Liver (tissue), 3 donors: ENCODE measurements around the gene FGL2.
"Not testable (repeated sequence)": the region's sequence is repeated elsewhere in the genome, so short reads cannot be mapped to it uniquely, and the experiment has no call there.

Source experiments
- FOXA1 ChIP-seq: IDR thresholded peaks from 2 replicates; pipeline ENCODE4 v1.6.1; 2016; ENCODE audit warnings: antibody characterized with exemption
- GABPA ChIP-seq, 2 donors: IDR thresholded peaks in 1 of 2; conservative IDR thresholded peaks in 1 of 2; 2 replicates each; pipeline ENCODE4 v1.6.1; 2016; ENCODE audit warnings: antibody characterized with exemption in 2 of 2, mild to moderate bottlenecking in 1 of 2, moderate library complexity in 1 of 2
- HNF4G ChIP-seq: IDR thresholded peaks from 2 replicates; pipeline ENCODE4 v1.6.1; 2016; ENCODE audit warnings: antibody characterized with exemption
- RAD21 ChIP-seq, 2 donors: IDR thresholded peaks; 2 replicates each; pipeline ENCODE4 v1.6.1; 2016; ENCODE audit warnings: antibody characterized with exemption in 2 of 2, mild to moderate bottlenecking in 2 of 2
- RXRA ChIP-seq, 2 donors: IDR thresholded peaks; 2 replicates each; pipeline ENCODE4 v1.6.1; 2017 to 2018; ENCODE audit warnings: antibody characterized with exemption in 2 of 2, mild to moderate bottlenecking in 1 of 2
- TF ChIP-seq, protein P1 (sequence below): fragments of 150-350 bp; IDR thresholded peaks from 2 replicates; pipeline ENCODE4 v1.5.1; 2017; ENCODE audit warnings: improper control_type of control experiment, low read depth, low read length; ENCODE audit not compliant: missing input control
- TF ChIP-seq, protein P2 (sequence below): IDR thresholded peaks from 2 replicates; pipeline ENCODE4 v1.6.1; 2016; ENCODE audit warnings: antibody characterized with exemption
- TF ChIP-seq, protein P3 (sequence below): IDR thresholded peaks from 2 replicates; pipeline ENCODE4 v1.6.1; 2016; ENCODE audit warnings: antibody characterized with exemption, mild to moderate bottlenecking
- TF ChIP-seq, protein P4 (sequence below): IDR thresholded peaks from 2 replicates; pipeline ENCODE4 v1.6.1; 2016; ENCODE audit warnings: antibody characterized with exemption
- donor health status: healthy.
- donor health status: healthy.

DNA sequence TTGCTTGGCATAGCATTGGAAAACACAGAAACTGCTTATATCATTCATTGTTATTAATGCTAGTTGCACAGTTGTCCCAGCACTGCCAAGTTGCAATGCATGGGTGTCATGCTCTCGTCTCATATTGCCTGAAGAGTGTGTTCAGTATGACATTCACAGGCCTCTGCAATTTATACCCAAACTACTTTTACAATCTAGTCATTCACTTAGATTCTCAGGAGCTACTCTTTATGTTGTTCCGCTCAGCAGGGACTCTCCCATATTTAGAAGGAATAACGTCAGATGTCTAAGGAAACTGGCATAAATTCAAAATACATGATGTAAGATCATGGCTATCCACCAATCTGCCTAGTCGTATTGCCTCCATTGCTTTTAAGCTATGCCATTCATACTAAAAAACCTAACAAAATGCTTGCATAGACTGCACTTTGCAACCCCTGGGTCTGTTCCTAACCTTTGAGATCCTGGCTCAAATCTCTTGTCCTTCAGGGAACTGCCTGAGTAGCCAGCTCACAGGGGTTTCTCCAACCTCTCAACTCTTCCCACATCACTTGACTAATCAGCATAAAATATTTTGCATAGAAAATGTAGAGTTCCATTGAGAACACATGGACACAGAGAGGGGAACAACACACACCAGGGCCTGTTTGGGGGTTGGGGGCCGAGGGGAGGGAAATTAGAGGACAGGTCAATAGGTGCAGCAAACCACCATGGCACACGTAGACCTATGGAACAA is 27.0 kb downstream of the FGL2 start:
- TF ChIP-seq, protein P1, sequence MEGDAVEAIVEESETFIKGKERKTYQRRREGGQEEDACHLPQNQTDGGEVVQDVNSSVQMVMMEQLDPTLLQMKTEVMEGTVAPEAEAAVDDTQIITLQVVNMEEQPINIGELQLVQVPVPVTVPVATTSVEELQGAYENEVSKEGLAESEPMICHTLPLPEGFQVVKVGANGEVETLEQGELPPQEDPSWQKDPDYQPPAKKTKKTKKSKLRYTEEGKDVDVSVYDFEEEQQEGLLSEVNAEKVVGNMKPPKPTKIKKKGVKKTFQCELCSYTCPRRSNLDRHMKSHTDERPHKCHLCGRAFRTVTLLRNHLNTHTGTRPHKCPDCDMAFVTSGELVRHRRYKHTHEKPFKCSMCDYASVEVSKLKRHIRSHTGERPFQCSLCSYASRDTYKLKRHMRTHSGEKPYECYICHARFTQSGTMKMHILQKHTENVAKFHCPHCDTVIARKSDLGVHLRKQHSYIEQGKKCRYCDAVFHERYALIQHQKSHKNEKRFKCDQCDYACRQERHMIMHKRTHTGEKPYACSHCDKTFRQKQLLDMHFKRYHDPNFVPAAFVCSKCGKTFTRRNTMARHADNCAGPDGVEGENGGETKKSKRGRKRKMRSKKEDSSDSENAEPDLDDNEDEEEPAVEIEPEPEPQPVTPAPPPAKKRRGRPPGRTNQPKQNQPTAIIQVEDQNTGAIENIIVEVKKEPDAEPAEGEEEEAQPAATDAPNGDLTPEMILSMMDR, result not testable (repeated sequence)
- TF ChIP-seq, protein P2, sequence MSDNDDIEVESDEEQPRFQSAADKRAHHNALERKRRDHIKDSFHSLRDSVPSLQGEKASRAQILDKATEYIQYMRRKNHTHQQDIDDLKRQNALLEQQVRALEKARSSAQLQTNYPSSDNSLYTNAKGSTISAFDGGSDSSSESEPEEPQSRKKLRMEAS, result not testable (repeated sequence)
- TF ChIP-seq HNF4G; RAD21 (IDR thresholded peaks at IDR 0.05); FOXA1; RXRA (IDR thresholded peaks at IDR 0.05); GABPA (IDR thresholded peaks at IDR 0.05 in 1 of 2, conservative IDR thresholded peaks at IDR 0.05 in 1 of 2): not testable (repeated sequence)
- TF ChIP-seq, protein P3, sequence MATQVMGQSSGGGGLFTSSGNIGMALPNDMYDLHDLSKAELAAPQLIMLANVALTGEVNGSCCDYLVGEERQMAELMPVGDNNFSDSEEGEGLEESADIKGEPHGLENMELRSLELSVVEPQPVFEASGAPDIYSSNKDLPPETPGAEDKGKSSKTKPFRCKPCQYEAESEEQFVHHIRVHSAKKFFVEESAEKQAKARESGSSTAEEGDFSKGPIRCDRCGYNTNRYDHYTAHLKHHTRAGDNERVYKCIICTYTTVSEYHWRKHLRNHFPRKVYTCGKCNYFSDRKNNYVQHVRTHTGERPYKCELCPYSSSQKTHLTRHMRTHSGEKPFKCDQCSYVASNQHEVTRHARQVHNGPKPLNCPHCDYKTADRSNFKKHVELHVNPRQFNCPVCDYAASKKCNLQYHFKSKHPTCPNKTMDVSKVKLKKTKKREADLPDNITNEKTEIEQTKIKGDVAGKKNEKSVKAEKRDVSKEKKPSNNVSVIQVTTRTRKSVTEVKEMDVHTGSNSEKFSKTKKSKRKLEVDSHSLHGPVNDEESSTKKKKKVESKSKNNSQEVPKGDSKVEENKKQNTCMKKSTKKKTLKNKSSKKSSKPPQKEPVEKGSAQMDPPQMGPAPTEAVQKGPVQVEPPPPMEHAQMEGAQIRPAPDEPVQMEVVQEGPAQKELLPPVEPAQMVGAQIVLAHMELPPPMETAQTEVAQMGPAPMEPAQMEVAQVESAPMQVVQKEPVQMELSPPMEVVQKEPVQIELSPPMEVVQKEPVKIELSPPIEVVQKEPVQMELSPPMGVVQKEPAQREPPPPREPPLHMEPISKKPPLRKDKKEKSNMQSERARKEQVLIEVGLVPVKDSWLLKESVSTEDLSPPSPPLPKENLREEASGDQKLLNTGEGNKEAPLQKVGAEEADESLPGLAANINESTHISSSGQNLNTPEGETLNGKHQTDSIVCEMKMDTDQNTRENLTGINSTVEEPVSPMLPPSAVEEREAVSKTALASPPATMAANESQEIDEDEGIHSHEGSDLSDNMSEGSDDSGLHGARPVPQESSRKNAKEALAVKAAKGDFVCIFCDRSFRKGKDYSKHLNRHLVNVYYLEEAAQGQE, result not testable (repeated sequence)
- TF ChIP-seq, protein P4, sequence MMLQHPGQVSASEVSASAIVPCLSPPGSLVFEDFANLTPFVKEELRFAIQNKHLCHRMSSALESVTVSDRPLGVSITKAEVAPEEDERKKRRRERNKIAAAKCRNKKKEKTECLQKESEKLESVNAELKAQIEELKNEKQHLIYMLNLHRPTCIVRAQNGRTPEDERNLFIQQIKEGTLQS, result not testable (repeated sequence)
